ENCODE data around the gene GAS2L3. TPM values are rescaled to one million over a fixed set of nuclear protein-coding genes. Genes with fewer than 3 reads are reported as not detected.
"Not testable (repeated sequence)": the region's sequence is repeated elsewhere in the genome, so short reads cannot be mapped to it uniquely, and the experiment has no call there.

Gene GAS2L3
- total RNA-seq, 1 experiment from 2014 or later = 38.7 TPM

GRCh38 chr12:100601626-100602025 is 28.1 kb downstream of the GAS2L3 start:
- Histone ChIP-seq H3K27ac (ENCODE audit: low read depth, low read length) (no peak overlapping the region), H3K4me1 (ENCODE audit: control insufficient read depth in 1 of 2, insufficient read depth in 2 of 2, low read length in 2 of 2) (no peaks in the 10 kb centered on the region), H3K27me3 (ENCODE audit: insufficient read depth, low read length) (no peaks in the 10 kb centered on the region), H3K36me3 (ENCODE audit: control insufficient read depth in 1 of 2, insufficient read depth in 2 of 2, low read length in 2 of 2) (0 out of 4 replicates have a peak, but pooled peaks cover 0 to 3% of the 10 kb centered on the region in 2 experiments), H3K4me2 (ENCODE audit: low read length) (no peak overlapping the region), H3K4me3 (replicated peaks in 1 of 2; ENCODE audit: low read depth in 1 of 2, low read length in 2 of 2) (no peak overlapping the region), H3K9me3 (ENCODE audit: control insufficient read depth in 1 of 2, insufficient read depth in 1 of 2, low read depth in 1 of 2, low read length in 2 of 2) (no peaks in the 10 kb centered on the region), H4K20me1 (ENCODE audit: insufficient read depth) (no peaks in the 10 kb centered on the region), H3K9ac (ENCODE audit: low read length) (no peak overlapping the region), H3K79me2 (ENCODE audit: insufficient read depth, low read length) (no peaks in the 10 kb centered on the region; the same call in 1 of the 2 replicates), H2AFZ (ENCODE audit: low read depth, low read length, poor library complexity, severe bottlenecking) (no peak overlapping the region), H3K9me2 (ENCODE audit: insufficient read depth) (no peaks in the 10 kb centered on the region)
- ChIA-PET POLR2A (no interaction called here), RAD21 (ENCODE audit: low non-redundant PET in 1 of 2, low total read pairs in 2 of 2, uncharacterized antibody in 2 of 2, unreplicated experiment in 2 of 2) (no interaction called here), CTCF (no interaction called here)
- intact Hi-C loops (cut with micrococcal nuclease) = no loop called here
- TF ChIP-seq RAD21 (IDR thresholded peaks at IDR 0.05; ENCODE audit: low read depth) (no peak), SRF (IDR thresholded peaks at IDR 0.05; ENCODE audit: low read depth) (no peak), POLR2A (IDR thresholded peaks at IDR 0.05; ENCODE audit: borderline replicate concordance, extremely low read depth, insufficient read depth, insufficient read length) (no peak), EZH2phosphoT487 (IDR thresholded peaks at IDR 0.05; ENCODE audit: borderline replicate concordance) (no peak), POLR2AphosphoS5 (IDR thresholded peaks at IDR 0.05; ENCODE audit: low read depth, low read length) (no peak), CBX3 (IDR thresholded peaks at IDR 0.05; ENCODE audit: low read depth) (no peak), FOSL1 (IDR thresholded peaks at IDR 0.05; ENCODE audit: low read depth) (no peak)
- TF ChIP-seq, protein P1, sequence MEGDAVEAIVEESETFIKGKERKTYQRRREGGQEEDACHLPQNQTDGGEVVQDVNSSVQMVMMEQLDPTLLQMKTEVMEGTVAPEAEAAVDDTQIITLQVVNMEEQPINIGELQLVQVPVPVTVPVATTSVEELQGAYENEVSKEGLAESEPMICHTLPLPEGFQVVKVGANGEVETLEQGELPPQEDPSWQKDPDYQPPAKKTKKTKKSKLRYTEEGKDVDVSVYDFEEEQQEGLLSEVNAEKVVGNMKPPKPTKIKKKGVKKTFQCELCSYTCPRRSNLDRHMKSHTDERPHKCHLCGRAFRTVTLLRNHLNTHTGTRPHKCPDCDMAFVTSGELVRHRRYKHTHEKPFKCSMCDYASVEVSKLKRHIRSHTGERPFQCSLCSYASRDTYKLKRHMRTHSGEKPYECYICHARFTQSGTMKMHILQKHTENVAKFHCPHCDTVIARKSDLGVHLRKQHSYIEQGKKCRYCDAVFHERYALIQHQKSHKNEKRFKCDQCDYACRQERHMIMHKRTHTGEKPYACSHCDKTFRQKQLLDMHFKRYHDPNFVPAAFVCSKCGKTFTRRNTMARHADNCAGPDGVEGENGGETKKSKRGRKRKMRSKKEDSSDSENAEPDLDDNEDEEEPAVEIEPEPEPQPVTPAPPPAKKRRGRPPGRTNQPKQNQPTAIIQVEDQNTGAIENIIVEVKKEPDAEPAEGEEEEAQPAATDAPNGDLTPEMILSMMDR (IDR thresholded peaks at IDR 0.05 in 2 of 3, conservative IDR thresholded peaks at IDR 0.05 in 1 of 3; ENCODE audit: borderline replicate concordance in 1 of 3, insufficient read depth in 1 of 3, low read depth in 2 of 3, low read length in 2 of 3) = no peak
- ATAC-seq = no peak
- no TSS peak for BruUV-seq (replicated peaks)
- no peak for DNase-seq (ENCODE audit: low read depth, low spot score)

DNA sequence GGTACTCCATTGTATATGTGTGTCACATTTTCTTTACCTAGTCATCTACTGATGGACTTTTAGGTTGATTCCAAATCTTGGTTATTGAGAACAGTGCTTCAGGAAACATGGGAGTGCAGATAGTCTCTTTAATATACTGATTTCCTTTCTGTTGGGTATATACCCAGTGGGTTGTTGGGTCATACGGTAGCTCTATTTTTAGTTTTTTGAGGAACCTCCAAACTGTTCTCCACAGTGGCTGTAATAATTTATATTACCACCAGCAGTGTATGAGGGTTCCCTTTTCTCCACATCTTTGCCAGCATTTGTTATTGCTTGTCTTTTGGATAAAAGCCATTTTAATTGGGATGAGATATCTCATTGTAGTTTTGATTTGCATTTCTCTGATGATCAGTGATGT is 29.5 kb downstream of the GAS2L3 start:
- CTCF ChIA-PET; POLR2A ChIA-PET; RAD21 ChIA-PET (ENCODE audit: low non-redundant PET in 1 of 2, low total read pairs in 2 of 2, uncharacterized antibody in 2 of 2, unreplicated experiment in 2 of 2): not testable (repeated sequence)

More for the DNA sequence above, 29.5 kb downstream of the GAS2L3 start:
- H3K4me2 ChIP-seq (ENCODE audit: low read length); H2AFZ ChIP-seq (ENCODE audit: low read depth, low read length, poor library complexity, severe bottlenecking); H3K4me3 ChIP-seq (replicated peaks in 1 of 2; ENCODE audit: low read depth in 1 of 2, low read length in 2 of 2); intact Hi-C loops (cut with micrococcal nuclease); H3K9me2 ChIP-seq (ENCODE audit: insufficient read depth); ATAC-seq; H3K27me3 ChIP-seq (ENCODE audit: insufficient read depth, low read length); BruUV-seq (replicated peaks); DNase-seq (ENCODE audit: low read depth, low spot score); H3K36me3 ChIP-seq (ENCODE audit: control insufficient read depth in 1 of 2, insufficient read depth in 2 of 2, low read length in 2 of 2); H3K9me3 ChIP-seq (ENCODE audit: control insufficient read depth in 1 of 2, insufficient read depth in 1 of 2, low read depth in 1 of 2, low read length in 2 of 2); H3K27ac ChIP-seq (ENCODE audit: low read depth, low read length); H3K79me2 ChIP-seq (ENCODE audit: insufficient read depth, low read length); H3K9ac ChIP-seq (ENCODE audit: low read length); H4K20me1 ChIP-seq (ENCODE audit: insufficient read depth); H3K4me1 ChIP-seq (ENCODE audit: control insufficient read depth in 1 of 2, insufficient read depth in 2 of 2, low read length in 2 of 2): not testable (repeated sequence)
